Measurements from ENCODE around the gene SPATA31E1. TPM values are rescaled to one million over a fixed set of nuclear protein-coding genes. Genes with fewer than 3 reads are reported as not detected.
A peak's percentile ranks its signal among the peaks of the same experiment; 100 is the strongest.

The SPATA31E1 gene
- total and polyA plus RNA-seq, 2 donors (not counting 1 experiment from before 2014, with no cell fraction given) = not detected

GRCh38 chr9:87836951-87837705 is 45.5 kb upstream of the SPATA31E1 start:
- Histone ChIP-seq H3K27ac (ENCODE audit: insufficient read depth, low read length) (no peak overlapping the region), H3K79me2 (ENCODE audit: control insufficient read depth, insufficient read depth, low read length) (no peaks in the 10 kb centered on the region), H4K20me1 (ENCODE audit: control insufficient read depth, extremely low read depth, insufficient read depth, low read length) (no peaks in the 10 kb centered on the region), H3K27me3 (ENCODE audit: control insufficient read depth, insufficient read depth, low read length) (no peaks in the 10 kb centered on the region), H3K9me3 (ENCODE audit: control insufficient read depth, insufficient read depth, low read depth, low read length) (no peaks in the 10 kb centered on the region), H3K36me3 (ENCODE audit: control insufficient read depth, insufficient read depth, low read length) (no peaks in the 10 kb centered on the region), H3K4me1 (ENCODE audit: control insufficient read depth, extremely low read depth, insufficient read depth, low read length) (no peaks in the 10 kb centered on the region), H3K4me3 (replicated peaks in 1 of 4; ENCODE audit: control extremely low read depth in 1 of 4, insufficient read depth in 1 of 4, low read depth in 3 of 4, low read length in 4 of 4) (no peak overlapping the region), H2AFZ (ENCODE audit: low read length) (no peak overlapping the region), H3K4me2 (ENCODE audit: extremely low read depth, insufficient read depth, low read length) (peak overlapping the region; percentile 54), H3K9ac (ENCODE audit: insufficient read depth, low read length) (no peak overlapping the region)
- peak; percentile 26 to 37 for DNase-seq (ENCODE audit: low read depth in 2 of 2)
- TF ChIP-seq EZH2 (IDR thresholded peaks at IDR 0.05; ENCODE audit: low read length, missing control alignments) (no peak), CTCF (conservative IDR thresholded peaks at IDR 0.05 in 1 of 2, IDR thresholded peaks at IDR 0.05 in 1 of 2; ENCODE audit: low read depth in 1 of 2, low read length in 2 of 2) (no peak)

- Histone ChIP-seq H3K9ac (ENCODE audit: insufficient read depth, low read length) (no peak overlapping the region), H3K9me3 (ENCODE audit: control insufficient read depth, insufficient read depth, low read depth, low read length) (no peaks in the 10 kb centered on the region), H3K4me1 (ENCODE audit: control insufficient read depth, extremely low read depth, insufficient read depth, low read length) (no peaks in the 10 kb centered on the region), H3K27me3 (ENCODE audit: control insufficient read depth, insufficient read depth, low read length) (no peaks in the 10 kb centered on the region), H2AFZ (ENCODE audit: low read length) (no peak overlapping the region), H4K20me1 (ENCODE audit: control insufficient read depth, extremely low read depth, insufficient read depth, low read length) (no peaks in the 10 kb centered on the region), H3K79me2 (ENCODE audit: control insufficient read depth, insufficient read depth, low read length) (no peaks in the 10 kb centered on the region), H3K4me2 (ENCODE audit: extremely low read depth, insufficient read depth, low read length) (no peak overlapping the region), H3K36me3 (ENCODE audit: control insufficient read depth, insufficient read depth, low read length) (no peaks in the 10 kb centered on the region), H3K4me3 (replicated peaks in 1 of 4; ENCODE audit: control extremely low read depth in 1 of 4, insufficient read depth in 1 of 4, low read depth in 3 of 4, low read length in 4 of 4) (no peak overlapping the region), H3K27ac (ENCODE audit: insufficient read depth, low read length) (no peak overlapping the region)
- no peak for TF ChIP-seq EZH2 (IDR thresholded peaks at IDR 0.05; ENCODE audit: low read length, missing control alignments)
- no peak for TF ChIP-seq CTCF (conservative IDR thresholded peaks at IDR 0.05 in 1 of 2, IDR thresholded peaks at IDR 0.05 in 1 of 2; ENCODE audit: low read depth in 1 of 2, low read length in 2 of 2)
- DNase-seq (ENCODE audit: low read depth in 2 of 2) = no peak
Observed at GRCh38 chr9:87840134-87840533, 42.5 kb upstream of the SPATA31E1 start.

GRCh38 chr9:87842878-87843585 is 39.6 kb upstream of the SPATA31E1 start:
- TF ChIP-seq EZH2 (IDR thresholded peaks at IDR 0.05; ENCODE audit: low read length, missing control alignments) (no peak), CTCF (conservative IDR thresholded peaks at IDR 0.05 in 1 of 2, IDR thresholded peaks at IDR 0.05 in 1 of 2; ENCODE audit: low read depth in 1 of 2, low read length in 2 of 2) (no peak)

More at GRCh38 chr9:87842878-87843585, 39.6 kb upstream of the SPATA31E1 start:
- H3K9me3 ChIP-seq (ENCODE audit: control insufficient read depth, insufficient read depth, low read depth, low read length) = no peaks in the 10 kb centered on the region
- H3K36me3 ChIP-seq (ENCODE audit: control insufficient read depth, insufficient read depth, low read length) = no peaks in the 10 kb centered on the region
- DNase-seq (ENCODE audit: low read depth in 2 of 2) = no peak
- no peaks in the 10 kb centered on the region for H3K27me3 ChIP-seq (ENCODE audit: control insufficient read depth, insufficient read depth, low read length)
- no peak overlapping the region for H3K4me2 ChIP-seq (ENCODE audit: extremely low read depth, insufficient read depth, low read length)
- H4K20me1 ChIP-seq (ENCODE audit: control insufficient read depth, extremely low read depth, insufficient read depth, low read length) = no peaks in the 10 kb centered on the region
- no peak overlapping the region for H2AFZ ChIP-seq (ENCODE audit: low read length)
- no peak overlapping the region for H3K4me3 ChIP-seq (replicated peaks in 1 of 4; ENCODE audit: control extremely low read depth in 1 of 4, insufficient read depth in 1 of 4, low read depth in 3 of 4, low read length in 4 of 4)
- no peak overlapping the region for H3K27ac ChIP-seq (ENCODE audit: insufficient read depth, low read length)
- H3K79me2 ChIP-seq (ENCODE audit: control insufficient read depth, insufficient read depth, low read length) = no peaks in the 10 kb centered on the region
- H3K9ac ChIP-seq (ENCODE audit: insufficient read depth, low read length) = no peak overlapping the region
- H3K4me1 ChIP-seq (ENCODE audit: control insufficient read depth, extremely low read depth, insufficient read depth, low read length) = no peaks in the 10 kb centered on the region

Measured in fibroblast of lung (primary cell).